ENCODE data around the gene GNAQ. TPM values are rescaled to one million over a fixed set of nuclear protein-coding genes. Genes with fewer than 3 reads are reported as not detected.

GNAQ gene
- total and polyA plus RNA-seq, 2 of the 13 experiments (the other 11 are each of a cell fraction or from before 2014, with no cell fraction given) = 16.5 to 17.7 TPM

DNA sequence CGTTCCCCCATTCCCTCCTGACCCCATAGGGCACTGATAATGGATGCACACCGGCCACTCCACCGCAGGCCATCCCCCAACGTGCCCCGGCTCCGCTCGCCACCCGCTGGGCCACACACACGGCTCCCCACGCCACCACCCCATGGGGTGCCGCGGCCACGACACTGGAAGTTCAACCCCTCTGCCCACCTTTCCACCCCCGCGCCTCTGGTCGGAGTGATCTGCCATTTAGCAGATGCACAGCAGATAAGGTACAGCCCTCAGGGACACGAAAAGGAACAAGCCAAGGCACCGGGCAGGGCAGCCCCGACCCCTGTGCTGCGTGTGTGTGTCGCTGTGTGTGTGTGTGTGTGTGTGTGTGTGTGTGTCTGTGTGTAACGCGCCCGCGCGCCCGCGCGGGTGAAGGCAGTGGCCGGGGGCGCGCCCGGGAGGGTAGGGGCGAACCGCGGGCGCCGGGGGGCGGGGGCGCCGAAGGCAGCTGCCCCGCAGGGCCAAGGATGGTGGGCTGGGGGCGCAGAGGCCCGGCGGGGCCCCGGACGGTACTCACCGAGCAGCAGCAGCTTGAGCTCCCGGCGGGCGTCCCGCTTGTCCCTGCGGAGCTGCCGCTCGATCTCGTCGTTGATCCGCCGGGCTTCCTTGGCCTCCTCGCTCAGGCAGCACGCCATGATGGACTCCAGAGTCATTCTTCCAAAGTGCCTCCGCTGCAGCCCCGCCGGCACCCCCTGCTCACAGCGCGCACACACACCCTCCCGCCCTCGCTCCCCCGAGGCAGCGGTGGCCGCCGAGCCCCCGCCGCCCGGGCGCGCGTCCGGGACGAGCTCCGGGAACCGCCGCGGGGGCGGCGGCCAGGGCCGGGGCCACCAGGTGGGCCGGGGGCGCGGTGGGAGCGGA, 813 bp downstream of the GNAQ start (continued):
- TF ChIP-seq SMAD1 (CRISPR knock-in tag; IDR thresholded peaks at IDR 0.05; ENCODE audit: borderline replicate concordance, low read depth) (no peak), SOX13 (IDR thresholded peaks at IDR 0.05) (no peak), SOX13 (CRISPR knock-in tag; conservative IDR thresholded peaks at IDR 0.05 in 1 of 2, IDR thresholded peaks at IDR 0.05 in 1 of 2) (no peak), ZFP41 (CRISPR knock-in tag; IDR thresholded peaks at IDR 0.05; ENCODE audit: borderline replicate concordance) (no peak), ZNF138 (CRISPR knock-in tag; IDR thresholded peaks at IDR 0.05; ENCODE audit: low read depth) (no peak), ZNF549 (CRISPR knock-in tag; IDR thresholded peaks at IDR 0.05) (no peak), ZNF572 (CRISPR knock-in tag; IDR thresholded peaks at IDR 0.05) (peak; percentile 80; the same call in 1 of the 2 replicates), GTF3A (CRISPR knock-in tag; conservative IDR thresholded peaks at IDR 0.05) (no peak), HMG20A (CRISPR knock-in tag; IDR thresholded peaks at IDR 0.05; ENCODE audit: borderline replicate concordance) (no peak), ZNF891 (CRISPR knock-in tag; IDR thresholded peaks at IDR 0.05) (no peak), SP2 (CRISPR knock-in tag; IDR thresholded peaks at IDR 0.05) (no peak), ZNF792 (CRISPR knock-in tag; IDR thresholded peaks at IDR 0.05) (no peak)
- TF ChIP-seq, protein P1, sequence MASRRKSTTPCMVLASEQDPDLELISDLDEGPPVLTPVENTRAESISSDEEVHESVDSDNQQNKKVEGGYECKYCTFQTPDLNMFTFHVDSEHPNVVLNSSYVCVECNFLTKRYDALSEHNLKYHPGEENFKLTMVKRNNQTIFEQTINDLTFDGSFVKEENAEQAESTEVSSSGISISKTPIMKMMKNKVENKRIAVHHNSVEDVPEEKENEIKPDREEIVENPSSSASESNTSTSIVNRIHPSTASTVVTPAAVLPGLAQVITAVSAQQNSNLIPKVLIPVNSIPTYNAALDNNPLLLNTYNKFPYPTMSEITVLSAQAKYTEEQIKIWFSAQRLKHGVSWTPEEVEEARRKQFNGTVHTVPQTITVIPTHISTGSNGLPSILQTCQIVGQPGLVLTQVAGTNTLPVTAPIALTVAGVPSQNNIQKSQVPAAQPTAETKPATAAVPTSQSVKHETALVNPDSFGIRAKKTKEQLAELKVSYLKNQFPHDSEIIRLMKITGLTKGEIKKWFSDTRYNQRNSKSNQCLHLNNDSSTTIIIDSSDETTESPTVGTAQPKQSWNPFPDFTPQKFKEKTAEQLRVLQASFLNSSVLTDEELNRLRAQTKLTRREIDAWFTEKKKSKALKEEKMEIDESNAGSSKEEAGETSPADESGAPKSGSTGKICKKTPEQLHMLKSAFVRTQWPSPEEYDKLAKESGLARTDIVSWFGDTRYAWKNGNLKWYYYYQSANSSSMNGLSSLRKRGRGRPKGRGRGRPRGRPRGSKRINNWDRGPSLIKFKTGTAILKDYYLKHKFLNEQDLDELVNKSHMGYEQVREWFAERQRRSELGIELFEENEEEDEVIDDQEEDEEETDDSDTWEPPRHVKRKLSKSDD (CRISPR knock-in tag; IDR thresholded peaks at IDR 0.05; ENCODE audit: low read depth) = no peak
- TF ChIP-seq, protein P2, sequence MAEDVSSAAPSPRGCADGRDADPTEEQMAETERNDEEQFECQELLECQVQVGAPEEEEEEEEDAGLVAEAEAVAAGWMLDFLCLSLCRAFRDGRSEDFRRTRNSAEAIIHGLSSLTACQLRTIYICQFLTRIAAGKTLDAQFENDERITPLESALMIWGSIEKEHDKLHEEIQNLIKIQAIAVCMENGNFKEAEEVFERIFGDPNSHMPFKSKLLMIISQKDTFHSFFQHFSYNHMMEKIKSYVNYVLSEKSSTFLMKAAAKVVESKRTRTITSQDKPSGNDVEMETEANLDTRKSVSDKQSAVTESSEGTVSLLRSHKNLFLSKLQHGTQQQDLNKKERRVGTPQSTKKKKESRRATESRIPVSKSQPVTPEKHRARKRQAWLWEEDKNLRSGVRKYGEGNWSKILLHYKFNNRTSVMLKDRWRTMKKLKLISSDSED (CRISPR knock-in tag; IDR thresholded peaks at IDR 0.05) = no peak
- TF ChIP-seq, protein P3, sequence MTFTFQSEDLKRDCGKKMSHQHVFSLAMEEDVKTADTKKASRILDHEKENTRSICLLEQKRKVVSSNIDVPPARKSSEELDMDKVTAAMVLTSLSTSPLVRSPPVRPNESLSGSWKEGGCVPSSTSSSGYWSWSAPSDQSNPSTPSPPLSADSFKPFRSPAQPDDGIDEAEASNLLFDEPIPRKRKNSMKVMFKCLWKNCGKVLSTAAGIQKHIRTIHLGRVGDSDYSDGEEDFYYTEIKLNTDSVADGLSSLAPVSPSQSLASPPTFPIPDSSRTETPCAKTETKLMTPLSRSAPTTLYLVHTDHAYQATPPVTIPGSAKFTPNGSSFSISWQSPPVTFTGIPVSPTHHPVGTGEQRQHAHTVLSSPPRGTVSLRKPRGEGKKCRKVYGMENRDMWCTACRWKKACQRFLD (CRISPR knock-in tag; IDR thresholded peaks at IDR 0.05; ENCODE audit: borderline replicate concordance) = no peak
- TF ChIP-seq, protein P4, sequence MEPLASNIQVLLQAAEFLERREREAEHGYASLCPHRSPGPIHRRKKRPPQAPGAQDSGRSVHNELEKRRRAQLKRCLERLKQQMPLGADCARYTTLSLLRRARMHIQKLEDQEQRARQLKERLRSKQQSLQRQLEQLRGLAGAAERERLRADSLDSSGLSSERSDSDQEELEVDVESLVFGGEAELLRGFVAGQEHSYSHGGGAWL (CRISPR knock-in tag; IDR thresholded peaks at IDR 0.05) = no peak
- TF ChIP-seq, protein P5, sequence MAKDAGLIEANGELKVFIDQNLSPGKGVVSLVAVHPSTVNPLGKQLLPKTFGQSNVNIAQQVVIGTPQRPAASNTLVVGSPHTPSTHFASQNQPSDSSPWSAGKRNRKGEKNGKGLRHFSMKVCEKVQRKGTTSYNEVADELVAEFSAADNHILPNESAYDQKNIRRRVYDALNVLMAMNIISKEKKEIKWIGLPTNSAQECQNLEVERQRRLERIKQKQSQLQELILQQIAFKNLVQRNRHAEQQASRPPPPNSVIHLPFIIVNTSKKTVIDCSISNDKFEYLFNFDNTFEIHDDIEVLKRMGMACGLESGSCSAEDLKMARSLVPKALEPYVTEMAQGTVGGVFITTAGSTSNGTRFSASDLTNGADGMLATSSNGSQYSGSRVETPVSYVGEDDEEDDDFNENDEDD (CRISPR knock-in tag; IDR thresholded peaks at IDR 0.05; ENCODE audit: borderline replicate concordance) = no peak
- TF ChIP-seq, protein P6, sequence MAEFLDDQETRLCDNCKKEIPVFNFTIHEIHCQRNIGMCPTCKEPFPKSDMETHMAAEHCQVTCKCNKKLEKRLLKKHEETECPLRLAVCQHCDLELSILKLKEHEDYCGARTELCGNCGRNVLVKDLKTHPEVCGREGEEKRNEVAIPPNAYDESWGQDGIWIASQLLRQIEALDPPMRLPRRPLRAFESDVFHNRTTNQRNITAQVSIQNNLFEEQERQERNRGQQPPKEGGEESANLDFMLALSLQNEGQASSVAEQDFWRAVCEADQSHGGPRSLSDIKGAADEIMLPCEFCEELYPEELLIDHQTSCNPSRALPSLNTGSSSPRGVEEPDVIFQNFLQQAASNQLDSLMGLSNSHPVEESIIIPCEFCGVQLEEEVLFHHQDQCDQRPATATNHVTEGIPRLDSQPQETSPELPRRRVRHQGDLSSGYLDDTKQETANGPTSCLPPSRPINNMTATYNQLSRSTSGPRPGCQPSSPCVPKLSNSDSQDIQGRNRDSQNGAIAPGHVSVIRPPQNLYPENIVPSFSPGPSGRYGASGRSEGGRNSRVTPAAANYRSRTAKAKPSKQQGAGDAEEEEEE (CRISPR knock-in tag; IDR thresholded peaks at IDR 0.05; ENCODE audit: borderline replicate concordance) = no peak
- TF ChIP-seq, protein P7, sequence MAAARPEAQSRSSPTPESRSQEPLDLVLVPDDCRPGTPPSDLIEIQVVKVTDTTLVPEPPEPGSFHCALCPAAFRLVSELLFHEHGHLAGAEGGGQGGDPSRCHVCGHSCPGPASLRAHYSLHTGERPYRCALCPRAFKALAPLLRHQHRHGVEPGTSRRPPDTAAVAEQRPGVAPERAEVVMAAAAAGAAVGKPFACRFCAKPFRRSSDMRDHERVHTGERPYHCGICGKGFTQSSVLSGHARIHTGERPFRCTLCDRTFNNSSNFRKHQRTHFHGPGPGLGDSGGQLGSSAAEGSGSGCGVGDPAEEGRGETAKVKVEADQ (CRISPR knock-in tag; IDR thresholded peaks at IDR 0.05; ENCODE audit: borderline replicate concordance) = no peak

Measured in HepG2 (cell line).